ENCODE results near the gene CFAP299.

DNA sequence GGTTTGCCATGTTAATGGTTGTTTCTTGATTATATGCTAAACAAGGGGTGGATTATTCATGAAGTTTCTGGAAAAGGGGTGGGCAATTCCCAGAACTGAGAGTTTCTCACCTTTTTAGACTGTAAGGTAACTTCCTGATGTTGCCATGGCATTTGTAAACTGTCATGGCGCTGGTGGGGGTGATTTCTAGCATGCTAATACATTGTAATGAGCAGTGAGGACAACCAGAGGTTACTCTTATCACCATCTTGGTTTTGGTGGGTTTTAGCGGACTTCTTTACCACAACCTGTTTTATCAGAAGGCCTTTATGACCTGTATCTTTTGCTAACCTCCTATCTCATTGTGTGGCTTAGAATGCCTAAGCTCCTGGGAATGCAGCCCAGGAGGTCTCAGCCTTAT, 81.5 kb downstream of the CFAP299 start:
- TF ChIP-seq ZNF121 (CRISPR knock-in tag; IDR thresholded peaks at IDR 0.05) (no peak), ESRRA (CRISPR knock-in tag; IDR thresholded peaks at IDR 0.05; ENCODE audit: low read depth) (no peak), RBM22 (optimal IDR thresholded peaks at IDR 0.05; ENCODE audit: low read length) (no peak), EZH2 (conservative IDR thresholded peaks at IDR 0.05; ENCODE audit: low read depth, low read length) (no peak), ZFX (CRISPR knock-in tag; IDR thresholded peaks at IDR 0.05; ENCODE audit: low read depth) (no peak)
- TF ChIP-seq, protein P1, sequence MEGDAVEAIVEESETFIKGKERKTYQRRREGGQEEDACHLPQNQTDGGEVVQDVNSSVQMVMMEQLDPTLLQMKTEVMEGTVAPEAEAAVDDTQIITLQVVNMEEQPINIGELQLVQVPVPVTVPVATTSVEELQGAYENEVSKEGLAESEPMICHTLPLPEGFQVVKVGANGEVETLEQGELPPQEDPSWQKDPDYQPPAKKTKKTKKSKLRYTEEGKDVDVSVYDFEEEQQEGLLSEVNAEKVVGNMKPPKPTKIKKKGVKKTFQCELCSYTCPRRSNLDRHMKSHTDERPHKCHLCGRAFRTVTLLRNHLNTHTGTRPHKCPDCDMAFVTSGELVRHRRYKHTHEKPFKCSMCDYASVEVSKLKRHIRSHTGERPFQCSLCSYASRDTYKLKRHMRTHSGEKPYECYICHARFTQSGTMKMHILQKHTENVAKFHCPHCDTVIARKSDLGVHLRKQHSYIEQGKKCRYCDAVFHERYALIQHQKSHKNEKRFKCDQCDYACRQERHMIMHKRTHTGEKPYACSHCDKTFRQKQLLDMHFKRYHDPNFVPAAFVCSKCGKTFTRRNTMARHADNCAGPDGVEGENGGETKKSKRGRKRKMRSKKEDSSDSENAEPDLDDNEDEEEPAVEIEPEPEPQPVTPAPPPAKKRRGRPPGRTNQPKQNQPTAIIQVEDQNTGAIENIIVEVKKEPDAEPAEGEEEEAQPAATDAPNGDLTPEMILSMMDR (CRISPR knock-in tag; IDR thresholded peaks at IDR 0.05): no peak

All from HepG2 (cell line).